ENCODE data around the gene ZBTB18. TPM values are rescaled to one million over a fixed set of nuclear protein-coding genes. Genes with fewer than 3 reads are reported as not detected.
"Not testable (repeated sequence)": the region's sequence is repeated elsewhere in the genome, so short reads cannot be mapped to it uniquely, and the experiment has no call there.

Gene ZBTB18
- total RNA-seq, 2 experiments from 2014 or later = 11.0 to 11.7 TPM

- CTCF ChIA-PET = interaction anchor here (1.3 kb wide), 1 partner anchor 9 kb away, joined by 5 read pairs; no protein-coding TSS in a partner anchor
- H3K27ac Mint-ChIP-seq; ATAC-seq; H3K36me3 Mint-ChIP-seq (ENCODE audit: low read depth); DNase-seq; H3K9me3 Mint-ChIP-seq (ENCODE audit: insufficient read depth); POLR2A ChIA-PET: not testable (repeated sequence)
- Mint-ChIP-seq H3K4me1 (ENCODE audit: low read depth) (peaks cover 13% of the 10 kb centered on the region), H3K4me3 (peak overlapping the region; percentile 94), H3K27me3 (ENCODE audit: low read depth) (peaks cover 11% of the 10 kb centered on the region)
Observed at GRCh38 chr1:244046254-244046653, 4.8 kb upstream of the ZBTB18 start.

- Mint-ChIP-seq H3K9me3 (ENCODE audit: insufficient read depth) (no peaks in the 10 kb centered on the region), H3K27me3 (ENCODE audit: low read depth) (peaks cover 13% of the 10 kb centered on the region), H3K4me1 (ENCODE audit: low read depth) (peaks cover 13% of the 10 kb centered on the region), H3K36me3 (ENCODE audit: low read depth) (peaks cover 8% of the 10 kb centered on the region), H3K4me3 (peak overlapping the region; percentile 94), H3K27ac (peak overlapping the region; percentile 99)
- DNase-seq = no peak
- no peak for ATAC-seq
- ChIA-PET CTCF (interaction anchor here (1.3 to 1.5 kb wide), 2 partner anchors 9 to 252 kb away, joined by 4 to 5 read pairs; no protein-coding TSS in a partner anchor), POLR2A (interaction anchor here (0.7 to 1.3 kb wide), 4 partner anchors 9 to 793 kb away, joined by 3 to 6 read pairs (median 4); partner anchors contain the start of gene SDCCAG8)
Observed at GRCh38 chr1:244046907-244047611, 4.0 kb upstream of the ZBTB18 start.

- DNase-seq (no peak), ATAC-seq (peak; percentile 40)
- Mint-ChIP-seq H3K4me1 (ENCODE audit: low read depth) (peaks cover 13% of the 10 kb centered on the region), H3K27ac (peak overlapping the region; percentile 99), H3K9me3 (ENCODE audit: insufficient read depth) (no peaks in the 10 kb centered on the region), H3K36me3 (ENCODE audit: low read depth) (peaks cover 8% of the 10 kb centered on the region), H3K4me3 (peak overlapping the region; percentile 94), H3K27me3 (ENCODE audit: low read depth) (peaks cover 13% of the 10 kb centered on the region)
- ChIA-PET POLR2A (interaction anchor here (0.5 to 1.3 kb wide), 8 partner anchors 9 to 794 kb away, joined by 3 to 6 read pairs (median 3); partner anchors contain the start of genes CATSPERE and SDCCAG8), CTCF (interaction anchor here (1.5 kb wide), 1 partner anchor 252 kb away, joined by 4 read pairs; no protein-coding TSS in a partner anchor)
Observed at GRCh38 chr1:244047621-244048255, 3.3 kb upstream of the ZBTB18 start.

GRCh38 chr1:244048256-244049161 lies 2.6 kb upstream of the ZBTB18 start:
- peak overlapping the region; percentile 99 for H3K27ac Mint-ChIP-seq

GRCh38 chr1:244049162-244050013 lies 1.7 kb upstream of the ZBTB18 start:
- Mint-ChIP-seq H3K4me1 (ENCODE audit: low read depth) (peaks cover 13% of the 10 kb centered on the region), H3K36me3 (ENCODE audit: low read depth) (peaks cover 8% of the 10 kb centered on the region), H3K4me3 (peak overlapping the region; percentile 97), H3K27ac (peak overlapping the region; percentile 95), H3K27me3 (ENCODE audit: low read depth) (peaks cover 13% of the 10 kb centered on the region), H3K9me3 (ENCODE audit: insufficient read depth) (no peaks in the 10 kb centered on the region)
- peak; percentile 43 for DNase-seq
- ChIA-PET POLR2A (interaction anchor here (1.0 kb wide), 1 partner anchor 25 kb away, joined by 7 read pairs; no protein-coding TSS in a partner anchor), CTCF (no interaction called here)
- no peak for ATAC-seq

More at GRCh38 chr1:244048256-244049161, 2.6 kb upstream of the ZBTB18 start:
- ChIA-PET CTCF (interaction anchor here (1.5 kb wide), 1 partner anchor 251 kb away, joined by 4 read pairs; no protein-coding TSS in a partner anchor), POLR2A (interaction anchor here (0.5 to 1.3 kb wide), 8 partner anchors 10 to 795 kb away, joined by 3 to 7 read pairs (median 4); partner anchors contain the start of gene CATSPERE)
- H3K36me3 Mint-ChIP-seq (ENCODE audit: low read depth) = peaks cover 8% of the 10 kb centered on the region
- peak overlapping the region; percentile 94 for H3K4me3 Mint-ChIP-seq
- no peaks in the 10 kb centered on the region for H3K9me3 Mint-ChIP-seq (ENCODE audit: insufficient read depth)
- ATAC-seq (peak; percentile 94), DNase-seq (peak; percentile 98)
- peaks cover 13% of the 10 kb centered on the region for H3K4me1 Mint-ChIP-seq (ENCODE audit: low read depth)
- peaks cover 13% of the 10 kb centered on the region for H3K27me3 Mint-ChIP-seq (ENCODE audit: low read depth)

GRCh38 chr1:244050014-244050834 lies 859 bp upstream of the ZBTB18 start:
- H3K4me3 Mint-ChIP-seq = peak overlapping the region; percentile 97
- CTCF ChIA-PET = interaction anchor here (1.4 to 2.0 kb wide), 3 partner anchors 10 to 249 kb away, joined by 3 to 5 read pairs (median 3); no protein-coding TSS in a partner anchor
- H3K36me3 Mint-ChIP-seq (ENCODE audit: low read depth) = peaks cover 8% of the 10 kb centered on the region
- H3K9me3 Mint-ChIP-seq (ENCODE audit: insufficient read depth) = no peaks in the 10 kb centered on the region
- peaks cover 13% of the 10 kb centered on the region for H3K4me1 Mint-ChIP-seq (ENCODE audit: low read depth)
- peak; percentile 28 for DNase-seq
- POLR2A ChIA-PET = no interaction called here
- peak overlapping the region; percentile 95 for H3K27ac Mint-ChIP-seq
- H3K27me3 Mint-ChIP-seq (ENCODE audit: low read depth) = peaks cover 13% of the 10 kb centered on the region
- no peak for ATAC-seq

- Mint-ChIP-seq H3K27ac (no peak overlapping the region), H3K27me3 (ENCODE audit: low read depth) (peaks cover 13% of the 10 kb centered on the region), H3K36me3 (ENCODE audit: low read depth) (peaks cover 16% of the 10 kb centered on the region), H3K4me1 (ENCODE audit: low read depth) (peaks cover 18% of the 10 kb centered on the region), H3K4me3 (no peak overlapping the region), H3K9me3 (ENCODE audit: insufficient read depth) (no peaks in the 10 kb centered on the region)
- ATAC-seq (no peak), DNase-seq (no peak)
- ChIA-PET CTCF (interaction anchor here (1.9 to 2.0 kb wide), 2 partner anchors 221 kb away, joined by 5 to 6 read pairs; no protein-coding TSS in a partner anchor), POLR2A (interaction anchor here (1.4 kb wide), 1 partner anchor 16 kb away, joined by 4 read pairs; no protein-coding TSS in a partner anchor)
Observed at GRCh38 chr1:244052016-244052727, 1.1 kb downstream of the ZBTB18 start.

GRCh38 chr1:244052728-244053312 lies 1.7 kb downstream of the ZBTB18 start:
- no peak for DNase-seq
- Mint-ChIP-seq H3K27ac (no peak overlapping the region), H3K4me3 (no peak overlapping the region), H3K4me1 (ENCODE audit: low read depth) (peaks cover 17% of the 10 kb centered on the region), H3K9me3 (ENCODE audit: insufficient read depth) (no peaks in the 10 kb centered on the region), H3K27me3 (ENCODE audit: low read depth) (peaks cover 13% of the 10 kb centered on the region), H3K36me3 (ENCODE audit: low read depth) (peaks cover 21% of the 10 kb centered on the region)
- ChIA-PET POLR2A (interaction anchor here (1.4 kb wide), 1 partner anchor 16 kb away, joined by 4 read pairs; no protein-coding TSS in a partner anchor), CTCF (interaction anchor here (1.9 kb wide), 1 partner anchor 220 kb away, joined by 6 read pairs; no protein-coding TSS in a partner anchor)
- ATAC-seq = no peak

GRCh38 chr1:244053831-244054230 lies 2.7 kb downstream of the ZBTB18 start:
- H3K9me3 Mint-ChIP-seq (ENCODE audit: insufficient read depth) = no peaks in the 10 kb centered on the region
- ChIA-PET POLR2A (no interaction called here), CTCF (interaction anchor here (1.5 to 1.9 kb wide), 2 partner anchors 219 to 710 kb away, joined by 5 to 6 read pairs; no protein-coding TSS in a partner anchor)
- no peak overlapping the region for H3K27ac Mint-ChIP-seq
- DNase-seq (no peak), ATAC-seq (no peak)
- H3K4me3 Mint-ChIP-seq = no peak overlapping the region
- H3K36me3 Mint-ChIP-seq (ENCODE audit: low read depth) = peaks cover 23% of the 10 kb centered on the region
- peaks cover 17% of the 10 kb centered on the region for H3K4me1 Mint-ChIP-seq (ENCODE audit: low read depth)
- peaks cover 13% of the 10 kb centered on the region for H3K27me3 Mint-ChIP-seq (ENCODE audit: low read depth)
